HEK293T (cell line): ENCODE results near the gene BRCA1.

Experiments
- CTCF ChIA-PET: fragments of 350-600 bp; formaldehyde crosslinking; extraction: SDS; loops from one replicate; lab custom pipeline; 2021; ENCODE audit warnings: antibody characterized with exemption, inconsistent platforms; lab: Yijun Ruan, JAX
- POLR2A ChIA-PET: fragments of 350-600 bp; formaldehyde crosslinking; extraction: SDS; loops from one replicate; lab custom pipeline; 2020; ENCODE audit warnings: antibody characterized with exemption, inconsistent platforms; lab: Yijun Ruan, JAX
- DNase-seq: peaks from one replicate; pipeline ENCODE4 v3.0.0; 2012; ENCODE audit warnings: mixed read lengths; ENCODE audit errors: extremely low spot score
- ARNT ChIP-seq: fragments of 450-650 bp; IDR thresholded peaks from 2 replicates; pipeline ENCODE4 v1.6.1; 2017; ENCODE audit warnings: mild to moderate bottlenecking
- BHLHE40 ChIP-seq: fragments of 450-650 bp; IDR thresholded peaks from 2 replicates; pipeline ENCODE4 v1.6.1; 2016; ENCODE audit warnings: mild to moderate bottlenecking, moderate library complexity, borderline replicate concordance
- CTBP1 ChIP-seq: fragments of 450-650 bp; IDR thresholded peaks from 2 replicates; pipeline ENCODE4 v1.6.1; 2016; ENCODE audit warnings: borderline replicate concordance
- ELF4 ChIP-seq: fragments of 450-650 bp; IDR thresholded peaks from 2 replicates; pipeline ENCODE4 v1.6.1; 2017; ENCODE audit warnings: antibody characterized with exemption
- FOXA1 ChIP-seq: fragments of 450-650 bp; IDR thresholded peaks from 2 replicates; pipeline ENCODE4 v1.6.1; 2016; ENCODE audit warnings: mild to moderate bottlenecking
- FOXK2 ChIP-seq: fragments of 450-650 bp; IDR thresholded peaks from 2 replicates; pipeline ENCODE4 v1.6.1; 2016; ENCODE audit warnings: mild to moderate bottlenecking
- FOXM1 ChIP-seq: fragments of 450-650 bp; IDR thresholded peaks from 2 replicates; pipeline ENCODE4 v1.6.1; 2017; ENCODE audit warnings: mild to moderate bottlenecking, borderline replicate concordance
- HDGF ChIP-seq: fragments of 450-650 bp; IDR thresholded peaks from 2 replicates; pipeline ENCODE4 v1.6.1; 2017; ENCODE audit warnings: antibody characterized with exemption, borderline replicate concordance
- L3MBTL2 ChIP-seq: fragments of 450-650 bp; conservative IDR thresholded peaks from 2 replicates; pipeline ENCODE4 v1.6.1; 2016; ENCODE audit warnings: mild to moderate bottlenecking
- LEF1 ChIP-seq: fragments of 450-650 bp; IDR thresholded peaks from 2 replicates; pipeline ENCODE4 v1.6.1; 2017; ENCODE audit warnings: mild to moderate bottlenecking, borderline replicate concordance
- NFRKB ChIP-seq: fragments of 450-650 bp; IDR thresholded peaks from 2 replicates; pipeline ENCODE4 v1.6.1; 2016; ENCODE audit warnings: mild to moderate bottlenecking, moderate library complexity
- SP1 ChIP-seq: fragments of 450-650 bp; IDR thresholded peaks from 2 replicates; pipeline ENCODE4 v1.6.1; 2017
- SUZ12 ChIP-seq: fragments of 450-650 bp; IDR thresholded peaks from 2 replicates; pipeline ENCODE4 v1.6.1; 2016; ENCODE audit warnings: mild to moderate bottlenecking
- TARDBP ChIP-seq: fragments of 450-650 bp; IDR thresholded peaks from 2 replicates; pipeline ENCODE4 v1.6.1; 2016
- ZNF384 ChIP-seq: fragments of 450-650 bp; IDR thresholded peaks from 2 replicates; pipeline ENCODE4 v1.6.1; 2016
- TF ChIP-seq, protein P1 (sequence below): fragments of 450-650 bp; IDR thresholded peaks from 2 replicates; pipeline ENCODE4 v1.6.1; 2016

BRCA1 gene

DNA sequence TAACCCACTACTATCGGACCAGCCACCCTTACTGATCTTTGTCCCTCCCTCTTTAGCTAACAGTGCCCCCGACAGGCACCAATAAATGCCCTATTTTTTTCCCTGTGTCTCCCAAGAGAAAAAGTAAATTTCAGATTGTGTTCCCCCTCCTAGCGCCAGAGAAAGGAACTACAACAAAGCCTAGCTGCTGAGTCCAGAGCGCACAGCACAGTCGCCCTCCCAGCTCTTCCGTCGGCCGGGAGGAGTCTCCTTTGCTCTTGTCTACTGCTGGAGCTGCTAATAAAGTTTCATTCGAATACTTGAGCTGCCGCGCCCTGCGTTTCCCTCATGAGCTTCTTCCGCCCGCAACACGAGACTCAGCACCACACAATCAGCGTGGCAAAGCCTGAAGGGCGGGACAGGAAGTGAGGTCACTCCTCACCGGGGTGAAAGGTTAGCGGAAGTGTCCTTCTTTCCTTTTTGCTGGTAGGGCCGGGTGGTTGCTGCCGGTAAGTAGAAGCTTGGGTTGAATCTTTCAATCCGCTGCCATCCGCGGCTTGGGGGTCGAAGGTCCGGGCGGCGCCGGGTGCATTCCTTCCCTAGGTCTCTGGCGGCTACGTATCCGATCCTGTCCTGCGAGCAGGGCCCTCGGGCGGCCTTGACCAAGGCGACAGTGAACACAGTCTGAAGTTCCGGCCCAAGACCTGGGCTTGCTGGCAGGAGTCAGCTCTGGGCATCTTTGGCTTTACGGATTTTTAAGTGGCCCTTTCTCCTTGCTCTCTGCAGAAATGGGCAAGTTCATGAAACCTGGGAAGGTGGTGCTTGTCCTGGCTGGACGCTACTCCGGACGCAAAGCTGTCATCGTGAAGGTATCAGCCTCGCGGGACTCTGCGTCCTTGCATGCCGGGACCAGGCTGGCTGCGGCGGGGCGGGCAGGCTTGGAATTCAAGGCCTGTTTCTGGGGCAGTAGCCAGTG lies 126.9 kb downstream of the BRCA1 start, which contains the start of gene RPL27:
RPL27 (plus strand) TSS at position 436 of the 955 bp plus-strand sequence; CDS start at position 768, 332 bp downstream.
- CTCF ChIA-PET, result interaction anchor here (0.6 to 2.9 kb wide), 13 partner anchors 10 to 174 kb away, joined by 3 to 21 read pairs (median 4); partner anchors contain the start of genes AARSD1, BECN1, PTGES3L and RUNDC1
- DNase-seq, result peak; percentile 95
- POLR2A ChIA-PET, result interaction anchor here (0.5 to 3.6 kb wide), 62 partner anchors 8 to 697 kb away, joined by 3 to 50 read pairs (median 4); partner anchors contain the start of genes AARSD1, AOC3, ARL4D and BECN1
- TF ChIP-seq FOXK2 (peak; percentile 92; the same call in 1 of the 2 replicates), CTBP1 (peak; percentile 77), NFRKB (peak; percentile 59; the same call in 1 of the 2 replicates), TARDBP (no peak), FOXA1 (no peak), L3MBTL2 (peak; percentile 60), BHLHE40 (no peak), HDGF (no peak), SP1 (no peak), FOXM1 (no peak), SUZ12 (no peak), ELF4 (peak; percentile 96), ARNT (no peak), ZNF384 (peak; percentile 93), LEF1 (no peak)
- TF ChIP-seq, protein P1, sequence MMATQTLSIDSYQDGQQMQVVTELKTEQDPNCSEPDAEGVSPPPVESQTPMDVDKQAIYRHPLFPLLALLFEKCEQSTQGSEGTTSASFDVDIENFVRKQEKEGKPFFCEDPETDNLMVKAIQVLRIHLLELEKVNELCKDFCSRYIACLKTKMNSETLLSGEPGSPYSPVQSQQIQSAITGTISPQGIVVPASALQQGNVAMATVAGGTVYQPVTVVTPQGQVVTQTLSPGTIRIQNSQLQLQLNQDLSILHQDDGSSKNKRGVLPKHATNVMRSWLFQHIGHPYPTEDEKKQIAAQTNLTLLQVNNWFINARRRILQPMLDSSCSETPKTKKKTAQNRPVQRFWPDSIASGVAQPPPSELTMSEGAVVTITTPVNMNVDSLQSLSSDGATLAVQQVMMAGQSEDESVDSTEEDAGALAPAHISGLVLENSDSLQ, result peak; percentile 37; the same call in 1 of the 2 replicates

DNA sequence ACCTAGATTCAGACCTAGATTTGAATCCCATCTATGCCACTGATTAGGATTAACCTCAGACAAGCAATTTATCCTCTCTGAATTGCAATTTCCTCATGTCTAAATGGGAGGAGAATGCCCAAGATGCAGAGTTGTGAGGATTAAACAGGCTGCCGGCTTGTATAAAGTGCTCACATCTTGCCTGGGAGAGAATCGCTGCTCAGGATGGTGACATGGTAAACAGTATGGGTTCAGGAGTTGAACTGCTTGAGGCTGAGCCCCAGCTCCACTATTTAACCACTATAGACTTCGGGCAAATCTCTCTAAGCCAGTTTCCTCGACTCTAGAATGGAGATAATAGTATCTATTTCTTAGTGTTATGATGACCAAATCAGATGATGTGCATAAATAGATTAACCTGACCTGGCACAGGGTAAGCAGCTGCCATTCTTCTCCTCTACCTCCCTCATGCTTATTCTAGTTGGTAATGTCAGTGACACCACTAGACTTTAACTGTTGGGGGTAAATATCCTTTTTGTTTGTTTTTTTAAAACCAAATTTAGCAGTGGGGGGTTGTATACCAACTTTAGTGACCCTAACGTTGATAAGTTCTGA lies 127.7 kb downstream of the BRCA1 start:
- ChIA-PET POLR2A (interaction anchor here (0.5 to 3.6 kb wide), 61 partner anchors 9 to 698 kb away, joined by 3 to 50 read pairs (median 4); partner anchors contain the start of genes AARSD1, AOC3, ARL4D and BECN1), CTCF (interaction anchor here (0.8 to 2.9 kb wide), 12 partner anchors 10 to 173 kb away, joined by 3 to 21 read pairs (median 4); partner anchors contain the start of genes AARSD1, BECN1, PTGES3L and RUNDC1)
- DNase-seq, result no peak
- no peak for TF ChIP-seq LEF1
